NK-92 (cell line): ENCODE measurements around the gene ARL8B.

Experiments
- DNase-seq: peaks from one replicate; lab custom pipeline; 2025; ENCODE audit not compliant: unreplicated experiment; lab: John Stamatoyannopoulos, UW

ARL8B gene

DNA sequence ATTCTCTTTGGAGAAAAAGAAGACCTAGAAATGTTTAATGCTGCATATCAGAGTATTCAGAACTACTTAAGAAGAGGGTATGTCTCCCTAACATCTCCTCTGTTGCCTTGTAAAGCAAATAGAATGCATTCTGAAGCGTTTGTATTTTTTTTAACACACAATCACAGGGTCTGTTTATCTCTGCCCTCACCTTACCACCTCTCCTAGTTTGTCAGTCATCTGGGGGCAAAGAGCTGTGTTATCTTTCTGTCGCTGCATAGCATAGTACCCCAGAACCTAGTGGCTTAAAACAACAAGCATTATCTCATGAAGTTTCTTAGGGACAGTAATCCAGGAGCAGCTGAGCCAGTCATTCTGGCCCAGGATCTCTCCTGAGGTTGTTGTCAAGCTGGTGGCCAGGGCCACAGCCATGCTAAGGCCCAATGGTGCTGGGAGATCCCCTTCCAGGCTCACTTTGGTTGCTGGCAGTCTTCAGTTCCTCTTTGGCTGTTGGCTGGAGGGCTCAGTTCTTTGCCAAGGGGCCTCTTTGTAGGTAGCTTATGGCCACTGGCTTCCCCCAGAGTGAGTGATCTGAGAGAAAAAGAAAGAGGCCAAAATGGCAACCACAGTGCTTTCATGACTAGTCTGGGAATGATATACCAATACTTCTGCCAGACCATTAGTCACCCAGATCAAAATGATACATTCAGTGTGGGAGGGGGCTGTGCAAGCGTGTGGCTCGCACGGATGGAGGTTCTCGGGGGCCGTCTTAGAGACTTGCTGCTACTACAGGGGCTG, 83.3 kb downstream of the ARL8B start:
- DNase-seq, result no peak

DNA sequence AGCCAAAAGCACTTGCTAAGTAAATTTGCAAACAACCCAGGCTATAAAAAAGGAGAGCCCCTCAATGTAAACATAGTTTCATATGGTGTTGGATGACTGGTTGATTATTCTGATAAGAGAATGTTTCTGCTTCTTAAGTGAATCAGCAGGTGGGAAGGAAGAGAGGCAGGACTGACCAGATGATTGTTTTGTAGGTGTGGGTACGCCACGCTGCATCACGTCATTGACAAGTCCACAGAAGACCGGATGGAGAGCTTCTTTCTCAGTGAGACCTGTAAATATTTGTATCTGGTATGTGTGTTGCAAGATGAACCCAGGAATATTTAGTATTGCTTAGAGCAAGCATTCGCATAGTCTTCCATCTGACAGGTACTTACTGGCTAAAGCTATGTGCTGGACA, 88.8 kb downstream of the ARL8B start:
- DNase-seq, result no peak

DNA sequence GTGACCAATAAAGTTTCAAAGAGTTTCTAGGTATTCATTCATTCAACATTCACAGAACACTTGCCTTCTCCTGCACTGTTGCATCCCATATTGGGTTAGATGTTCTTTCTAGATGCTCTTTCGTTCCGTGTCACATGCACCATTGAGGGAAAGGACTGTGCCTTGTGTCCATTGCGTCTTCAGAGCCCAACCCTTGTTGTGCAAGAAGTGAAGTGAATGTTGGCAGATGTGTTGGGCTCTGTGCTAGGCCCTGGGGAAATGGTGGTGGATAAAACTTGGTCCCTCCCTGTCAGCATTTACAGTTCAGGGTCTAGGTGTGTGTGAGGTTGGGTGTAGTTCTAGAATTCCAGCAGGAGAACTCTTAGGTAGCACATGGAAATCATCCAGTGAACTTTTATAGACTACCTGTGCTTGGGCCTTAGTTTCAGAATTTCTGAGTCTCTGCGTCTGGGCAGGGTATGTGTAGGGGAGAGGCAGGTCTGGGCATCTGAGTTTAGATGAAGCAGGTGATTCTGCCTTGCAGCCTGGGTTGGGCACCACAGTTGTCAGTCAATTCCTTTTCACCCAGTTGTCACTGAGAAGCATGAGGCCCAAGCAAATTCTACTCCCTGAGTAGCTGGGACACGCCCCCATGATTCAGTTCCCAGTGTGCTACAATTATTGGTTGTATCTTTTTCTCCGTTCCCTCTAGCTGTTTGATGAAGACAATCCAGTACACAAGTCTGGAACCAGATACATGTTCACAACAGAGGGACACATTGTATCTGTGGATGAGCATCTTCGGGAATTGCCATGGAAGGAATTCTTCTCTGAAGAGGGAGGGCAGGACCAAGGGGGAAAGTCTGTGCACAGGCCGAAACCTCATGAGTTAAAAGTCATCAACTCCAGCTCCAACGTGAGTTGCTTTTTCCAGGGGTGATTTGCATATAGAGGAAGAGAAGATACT, 90.8 kb downstream of the ARL8B start:
- DNase-seq, result no peak

DNA sequence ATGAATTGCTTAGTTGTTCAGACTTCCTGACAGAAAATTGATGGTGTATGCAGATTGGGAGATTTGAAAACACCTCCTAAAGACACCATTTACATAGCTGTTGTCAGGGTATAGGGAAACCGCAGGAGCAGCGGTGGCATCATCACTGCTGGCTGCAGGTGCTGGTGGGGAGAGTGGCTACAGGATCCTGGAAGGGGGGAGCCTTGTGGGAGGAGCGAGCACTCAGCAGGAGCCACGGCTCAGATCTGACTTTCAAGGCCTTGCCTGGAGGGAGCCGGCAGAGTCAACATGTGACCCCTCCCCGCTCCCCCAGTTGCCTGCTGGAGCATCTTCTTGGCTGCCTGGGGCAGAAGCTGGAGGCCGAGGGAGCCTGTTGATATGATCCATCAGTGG, 91.5 kb downstream of the ARL8B start:
- DNase-seq, result no peak

DNA sequence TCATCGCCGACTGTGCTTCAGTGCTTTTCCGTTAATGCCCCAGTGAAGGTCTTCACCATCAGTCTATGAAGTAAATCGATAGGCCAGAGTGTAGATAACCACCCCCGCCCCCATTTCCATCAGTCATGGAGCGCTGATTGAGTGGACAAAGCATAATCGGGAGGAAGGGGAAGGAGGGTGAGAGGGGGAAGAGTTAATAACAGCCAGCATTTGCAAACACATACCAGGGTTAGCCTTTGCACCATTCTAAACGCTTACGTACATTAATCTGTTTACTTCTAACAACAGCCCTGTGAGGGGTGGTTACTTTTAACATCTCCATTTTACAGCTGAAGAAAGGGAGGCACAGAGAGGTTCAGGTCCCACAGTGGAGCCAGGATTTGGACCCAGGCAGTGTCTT, 92.3 kb downstream of the ARL8B start:
- no peak for DNase-seq

DNA sequence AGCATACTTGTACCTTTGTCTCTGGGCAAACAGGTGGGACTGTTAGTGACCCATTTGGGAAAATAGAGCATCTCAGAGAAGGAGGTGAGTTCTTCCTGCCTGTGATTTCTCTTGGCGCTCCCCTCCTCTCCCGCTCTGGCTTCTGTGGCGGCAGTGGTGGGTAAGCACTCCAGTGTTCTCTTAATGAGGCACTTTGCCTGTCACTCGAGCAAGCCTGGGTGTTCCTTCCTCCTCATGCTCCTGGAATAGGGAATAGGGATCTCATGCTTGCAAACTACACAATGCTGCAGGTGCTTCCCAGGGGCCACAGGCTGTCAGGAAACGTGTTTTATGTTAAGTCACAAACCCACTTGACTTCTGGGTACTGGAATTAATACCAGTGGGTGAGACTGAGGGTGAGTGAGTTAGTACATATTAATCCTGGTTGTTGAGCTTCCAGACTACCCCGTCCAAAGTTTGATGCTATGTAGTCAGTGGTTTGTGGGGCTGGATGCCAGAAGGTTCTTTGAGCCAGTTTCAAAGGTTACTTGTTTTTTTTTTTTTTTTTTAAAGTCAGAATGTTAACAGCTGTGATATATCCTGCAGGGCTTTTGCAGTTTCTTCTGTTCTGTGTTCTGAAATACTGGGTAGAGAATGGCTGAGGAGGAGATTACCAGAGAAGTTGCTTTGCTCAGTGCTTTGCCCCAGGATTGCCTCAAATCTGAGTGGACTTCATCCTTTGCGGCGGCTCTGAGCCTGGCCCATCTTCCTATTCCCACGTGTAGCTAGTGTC, 95.9 kb downstream of the ARL8B start:
- no peak for DNase-seq

DNA sequence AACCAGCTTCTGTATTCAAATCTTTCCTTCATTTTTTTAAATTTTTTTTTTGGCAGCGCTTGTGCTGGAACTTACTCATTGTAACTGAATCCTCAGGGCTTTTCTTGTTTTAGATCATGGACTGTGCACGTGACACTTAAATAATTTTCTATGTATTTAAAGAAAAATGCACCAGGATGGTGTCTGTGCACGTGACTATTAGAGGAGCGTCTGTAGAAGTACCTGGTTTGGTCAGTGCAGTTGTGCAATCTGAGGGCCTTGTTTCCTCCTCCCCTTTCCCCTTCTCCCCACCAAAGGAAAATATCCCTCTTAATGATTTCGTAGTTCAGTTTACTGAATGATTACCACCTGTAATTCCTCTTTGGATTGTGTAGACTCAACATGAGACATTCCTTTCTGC, 96.7 kb downstream of the ARL8B start:
- DNase-seq, result no peak

DNA sequence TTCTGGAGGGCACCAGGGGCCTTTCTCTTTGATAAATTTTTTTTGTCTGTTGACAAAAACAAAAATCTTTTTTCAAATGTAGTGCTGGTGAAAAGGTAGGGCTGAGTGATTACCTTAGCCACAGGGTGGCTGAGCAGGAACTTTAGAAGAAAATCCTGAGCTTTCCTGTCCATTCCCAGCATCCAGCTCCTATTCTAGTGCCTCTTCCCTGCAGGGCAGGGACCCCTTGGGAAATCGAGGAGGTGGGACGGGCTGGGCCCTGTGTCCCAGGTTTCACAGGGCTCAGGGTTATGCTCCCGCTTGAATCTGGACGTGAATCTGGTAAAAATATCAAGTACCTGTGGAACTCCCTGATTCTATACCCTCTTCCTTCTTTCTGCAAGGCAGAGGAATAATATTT, 97.1 kb downstream of the ARL8B start:
- DNase-seq, result no peak

DNA sequence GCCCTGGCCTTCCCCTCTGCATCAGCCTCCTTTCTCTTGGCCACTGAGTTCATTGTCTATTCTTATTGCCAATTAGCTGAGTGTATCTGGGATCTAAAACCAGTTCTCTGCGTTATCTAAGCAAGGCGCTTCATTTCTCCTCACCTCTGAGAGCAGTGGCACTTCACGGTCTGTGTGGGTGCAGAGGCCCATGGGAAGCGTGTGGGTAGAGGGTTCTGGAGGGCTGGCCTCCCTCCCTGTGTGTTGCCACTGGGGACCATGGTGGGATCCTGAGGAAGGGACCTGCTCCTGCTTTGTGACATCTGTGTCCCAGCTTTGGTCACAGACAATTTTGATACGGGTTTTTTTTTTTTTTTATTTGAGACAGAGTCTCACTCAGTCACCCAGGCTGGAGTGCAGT, 98.1 kb downstream of the ARL8B start:
- no peak for DNase-seq

DNA sequence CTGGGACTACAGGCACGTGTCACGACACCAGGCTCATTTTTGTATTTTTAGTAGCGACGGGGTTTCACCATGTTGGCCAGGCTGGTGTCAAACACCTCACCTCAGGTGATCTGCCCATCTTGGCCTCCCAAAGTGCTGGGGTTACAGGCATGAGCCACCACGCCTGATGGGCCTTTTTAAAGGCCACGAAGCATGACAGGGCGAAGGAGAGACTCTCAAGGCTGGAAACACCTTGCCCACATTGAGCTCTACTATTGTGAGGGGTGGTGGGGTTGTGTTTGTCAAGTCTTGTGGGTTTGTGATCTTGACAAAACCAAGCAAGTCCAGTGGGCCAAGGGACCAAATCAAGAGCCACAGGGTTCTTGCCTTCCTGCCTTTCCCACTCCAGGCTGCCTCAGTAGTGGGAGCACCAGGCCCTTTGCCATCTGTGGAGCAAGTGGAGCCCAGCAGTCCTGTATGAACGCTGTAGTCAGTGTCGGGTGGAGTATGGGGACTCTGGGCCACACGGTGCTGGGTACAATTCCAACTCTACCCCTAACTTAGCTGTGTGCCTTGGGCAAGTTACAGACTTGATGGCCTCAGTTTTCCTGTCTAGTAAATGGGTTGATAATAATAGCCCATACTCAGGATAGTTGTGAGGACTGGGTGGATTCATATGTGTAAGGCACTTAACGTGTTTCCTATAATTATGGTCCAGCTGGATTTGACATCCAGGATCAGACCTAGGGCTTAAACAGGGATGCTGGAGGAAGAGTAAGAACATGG, 98.8 kb downstream of the ARL8B start:
- no peak for DNase-seq

DNA sequence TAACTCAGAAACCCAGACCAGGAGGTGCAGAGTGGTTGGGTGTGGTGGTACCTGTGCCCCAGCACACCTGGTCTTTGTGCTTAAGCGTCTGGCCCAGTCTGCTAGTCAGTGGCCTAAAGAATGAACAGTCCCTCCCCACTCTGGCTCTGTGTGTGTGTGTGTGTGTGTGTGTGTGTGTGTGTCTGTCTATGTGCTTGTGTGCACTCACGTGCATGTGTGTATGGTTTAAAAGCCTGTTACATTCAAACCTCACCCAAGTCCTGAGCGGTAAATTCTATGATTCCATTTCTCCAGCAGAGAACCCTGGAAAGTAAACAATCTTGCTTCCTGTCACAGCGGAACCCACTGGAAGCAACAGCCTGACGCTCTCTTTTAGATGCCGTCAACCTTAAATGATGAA, 99.6 kb downstream of the ARL8B start:
- no peak for DNase-seq

DNA sequence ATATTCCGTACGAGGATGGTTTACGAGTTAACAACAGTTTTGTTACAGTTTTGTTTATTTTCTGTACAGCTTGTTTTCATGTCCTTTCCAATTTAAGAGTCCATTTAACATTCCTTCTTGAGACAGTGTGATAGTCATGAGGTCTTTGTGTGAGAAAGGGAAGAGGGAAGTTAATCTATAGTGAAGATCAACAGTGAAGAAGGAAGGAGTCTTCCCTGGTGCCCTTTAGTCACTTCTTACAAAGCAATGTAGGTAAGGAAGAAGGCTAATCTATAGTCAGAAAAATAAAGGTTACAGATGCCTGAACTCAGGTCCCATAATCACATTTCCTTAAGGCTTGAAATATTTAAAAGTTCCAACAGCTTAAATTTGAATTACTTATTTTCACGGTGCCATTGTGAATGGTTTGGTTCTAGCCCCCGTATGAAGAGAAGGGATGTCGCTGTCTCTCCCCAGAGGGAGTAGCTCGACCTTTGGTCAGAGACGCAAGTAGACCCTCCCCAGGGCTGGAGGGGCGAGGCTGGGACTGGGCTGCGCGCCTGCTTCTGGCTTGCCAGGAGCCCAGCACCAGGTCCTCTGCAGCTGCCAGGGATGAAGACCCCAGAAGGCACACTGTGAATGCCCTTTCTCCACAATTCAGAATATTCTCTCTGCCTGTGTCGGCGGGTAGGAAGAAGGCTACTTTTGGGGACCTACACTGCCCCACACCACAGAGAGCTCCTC, 100.4 kb downstream of the ARL8B start:
- DNase-seq, result no peak

DNA sequence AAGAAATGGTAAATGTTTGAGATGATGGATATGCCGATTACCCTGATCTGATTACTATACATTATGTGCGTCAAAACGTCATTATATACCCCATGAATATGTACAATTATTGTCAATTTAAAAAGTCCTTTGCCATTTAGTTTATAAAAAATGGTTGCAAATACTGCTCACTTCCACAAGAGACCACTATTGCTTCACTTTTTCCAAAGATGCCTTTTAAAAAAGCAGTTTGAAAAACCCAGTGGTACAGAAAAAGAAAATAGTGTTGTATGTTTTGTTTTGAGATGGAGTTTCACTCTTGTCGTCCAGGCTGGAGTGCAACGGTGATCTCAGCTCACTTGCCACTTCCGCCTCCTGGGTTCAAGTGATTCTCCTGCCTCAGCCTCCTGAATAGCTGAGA, 104.7 kb downstream of the ARL8B start:
- DNase-seq, result no peak

DNA sequence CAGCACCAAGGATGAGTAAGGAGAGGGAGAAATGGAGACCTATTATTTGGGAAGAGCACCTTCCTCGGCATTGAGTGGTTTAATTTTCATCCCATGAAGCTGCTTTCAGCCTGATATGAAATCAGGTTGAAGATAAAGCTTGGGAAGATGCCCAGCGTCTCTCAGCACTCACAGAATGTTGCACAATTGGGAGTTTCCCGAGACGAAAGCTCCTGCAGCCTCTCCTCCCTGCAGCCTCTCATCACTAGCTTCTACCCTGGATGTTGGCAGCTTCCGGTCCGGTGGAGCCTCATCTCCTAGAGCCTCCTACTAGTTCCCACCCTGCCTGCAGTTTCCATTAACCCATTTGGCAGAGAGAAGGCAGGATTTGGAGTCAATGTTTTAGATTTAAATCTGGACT, 105.7 kb downstream of the ARL8B start:
- no peak for DNase-seq

DNA sequence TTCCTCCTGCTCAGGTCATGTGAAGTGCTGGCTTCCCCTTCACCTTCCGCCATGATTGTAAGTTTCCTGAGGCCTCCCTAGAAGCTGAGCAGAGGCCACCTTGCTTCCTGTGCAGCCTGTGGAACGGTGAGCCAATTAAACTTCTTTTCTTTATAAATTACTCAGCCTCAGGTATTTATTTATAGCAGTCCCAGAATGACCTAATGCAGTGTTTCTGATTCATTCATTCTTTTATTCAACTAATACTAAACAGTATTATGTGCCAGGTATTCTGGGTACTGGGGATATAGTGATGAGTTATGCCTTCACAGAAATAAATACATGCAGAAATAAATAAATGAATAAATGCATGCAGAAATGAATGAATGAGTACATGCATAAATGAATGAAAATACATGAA, 107.3 kb downstream of the ARL8B start:
- DNase-seq, result no peak
